Mammary epithelial cell (primary cell): Measurements from ENCODE around the gene TTLL13.
"Not testable (repeated sequence)": the region's sequence is repeated elsewhere in the genome, so short reads cannot be mapped to it uniquely, and the experiment has no call there.

Experiments
- CTCF ChIP-seq, 2 donors: IDR thresholded peaks in 1 of 2; conservative IDR thresholded peaks in 1 of 2; 2 replicates each; pipeline ENCODE4 v1.5.1; 2011 to 2012; ENCODE audit warnings: inconsistent platforms in 2 of 2, low read length in 2 of 2, mild to moderate bottlenecking in 2 of 2, control low read depth in 1 of 2, low read depth in 1 of 2; ENCODE audit not compliant: insufficient read depth in 1 of 2; ENCODE audit errors: extremely low read depth in 1 of 2
- EZH2 ChIP-seq: IDR thresholded peaks from 2 replicates; pipeline ENCODE4 v1.6.1; 2012; ENCODE audit warnings: low read length, inconsistent platforms, borderline replicate concordance

- not testable (repeated sequence) for TF ChIP-seq CTCF (conservative IDR thresholded peaks at IDR 0.05 in 1 of 2, IDR thresholded peaks at IDR 0.05 in 1 of 2; ENCODE audit: extremely low read depth in 1 of 2, insufficient read depth in 1 of 2, low read depth in 1 of 2, low read length in 2 of 2); EZH2
These were observed 32.3 kb downstream of the TTLL13 start for GRCh38 chr15:90281637-90282036.
